ENCODE measurements around the gene GUCY2C. TPM values are rescaled to one million over a fixed set of nuclear protein-coding genes. Genes with fewer than 3 reads are reported as not detected.

Gene GUCY2C
- total RNA-seq, 1 experiment from 2014 or later, result 1.9 TPM

DNA sequence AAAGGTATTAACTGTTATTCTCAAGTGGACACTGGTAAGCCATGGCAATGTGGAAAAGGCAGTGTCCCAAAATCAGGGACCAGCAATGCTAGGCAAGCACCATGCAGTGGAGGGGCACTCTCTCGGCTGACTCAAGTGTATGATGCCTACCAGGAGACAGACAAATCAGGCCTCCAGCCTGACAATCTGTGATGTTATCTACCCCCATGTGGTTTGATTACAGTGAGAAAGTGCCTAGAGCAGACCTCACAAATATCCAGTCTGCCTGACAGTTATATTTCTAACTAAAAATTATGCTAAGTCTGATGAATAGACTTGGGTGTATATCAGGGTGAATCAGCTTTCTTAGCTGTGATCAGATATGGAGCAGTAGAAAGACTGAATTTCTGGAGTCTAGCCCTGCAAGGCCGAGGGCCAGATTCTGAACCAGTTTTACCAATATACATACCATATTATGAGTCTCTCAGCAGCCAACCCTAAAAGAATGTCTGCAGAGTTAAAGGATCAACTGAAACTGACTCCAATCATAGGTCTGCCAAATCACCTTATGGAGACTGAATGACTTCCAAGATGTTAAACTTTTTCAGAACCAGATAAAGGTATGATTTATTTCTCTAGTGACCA is 132.0 kb downstream of the GUCY2C start:
- peaks cover 6% of the 10 kb centered on the region for H3K27me3 Mint-ChIP-seq (ENCODE audit: low read depth)
- Histone ChIP-seq H3K18ac (ENCODE audit: insufficient read length, low read depth, low read length) (no peak overlapping the region), H3K56ac (ENCODE audit: insufficient read length, low read depth, low read length) (no peak overlapping the region), H3K14ac (ENCODE audit: insufficient read depth, low read length) (no peak overlapping the region), H3K4ac (ENCODE audit: low read depth, low read length) (no peak overlapping the region), H2AK5ac (ENCODE audit: insufficient read length, low read length) (no peak overlapping the region), H4K5ac (ENCODE audit: insufficient read length, low read depth, low read length) (no peak overlapping the region), H3K9me3 (ENCODE audit: control insufficient read depth, low read depth, low read length) (no peaks in the 10 kb centered on the region), H3K4me2 (ENCODE audit: insufficient read depth, insufficient read length, low read length) (no peak overlapping the region), H4K8ac (replicated peaks; ENCODE audit: insufficient read length, low read depth, low read length) (no peak overlapping the region), H3K23me2 (ENCODE audit: insufficient read length, low read depth, low read length, poor library complexity, severe bottlenecking) (peaks cover 3% of the 10 kb centered on the region), H2BK15ac (ENCODE audit: low read depth, low read length) (no peak overlapping the region), H3K4me1 (ENCODE audit: insufficient read depth, low read length) (no peaks in the 10 kb centered on the region), H3K27me3 (ENCODE audit: insufficient read depth, low read length) (no peaks in the 10 kb centered on the region; the same call in 1 of the 2 replicates), H3K23ac (ENCODE audit: insufficient read length, low read depth, low read length) (no peak overlapping the region), H2AFZ (ENCODE audit: low read length) (no peak overlapping the region), H2BK20ac (ENCODE audit: low read depth, low read length, poor library complexity, severe bottlenecking) (no peak overlapping the region), H4K91ac (ENCODE audit: insufficient read length, low read depth, low read length) (no peak overlapping the region), H3T11ph (ENCODE audit: low read length) (no peak overlapping the region), H2BK120ac (ENCODE audit: low read depth, low read length, poor library complexity, severe bottlenecking) (no peak overlapping the region), H4K20me1 (ENCODE audit: control insufficient read depth, insufficient read depth, insufficient read length) (no peaks in the 10 kb centered on the region), H3K27ac (ENCODE audit: insufficient read length, low read depth, low read length) (no peak overlapping the region), H2BK5ac (ENCODE audit: insufficient read length, low read length) (no peak overlapping the region), H3K79me2 (ENCODE audit: insufficient read depth, low read length) (no peaks in the 10 kb centered on the region), H3K9ac (ENCODE audit: extremely low read depth, insufficient read length, low read length) (no peak overlapping the region), H2BK12ac (ENCODE audit: insufficient read length, low read depth, low read length) (no peak overlapping the region), H3K79me1 (ENCODE audit: insufficient read depth, low read depth, low read length, poor library complexity, severe bottlenecking) (no peaks in the 10 kb centered on the region)
- no peak overlapping the region for H3K27ac Mint-ChIP-seq
- no peak for DNase-seq
- H3K36me3 Mint-ChIP-seq (ENCODE audit: insufficient read depth in 1 of 3, low read depth in 3 of 3), result peaks cover 0 to 3% (median 0%) of the 10 kb centered on the region in 3 experiments; a peak in 2 of 7 replicates
- H3K9me3 Mint-ChIP-seq, result no peaks in the 10 kb centered on the region; a peak in 1 of 5 replicates
- TF ChIP-seq, protein P1, sequence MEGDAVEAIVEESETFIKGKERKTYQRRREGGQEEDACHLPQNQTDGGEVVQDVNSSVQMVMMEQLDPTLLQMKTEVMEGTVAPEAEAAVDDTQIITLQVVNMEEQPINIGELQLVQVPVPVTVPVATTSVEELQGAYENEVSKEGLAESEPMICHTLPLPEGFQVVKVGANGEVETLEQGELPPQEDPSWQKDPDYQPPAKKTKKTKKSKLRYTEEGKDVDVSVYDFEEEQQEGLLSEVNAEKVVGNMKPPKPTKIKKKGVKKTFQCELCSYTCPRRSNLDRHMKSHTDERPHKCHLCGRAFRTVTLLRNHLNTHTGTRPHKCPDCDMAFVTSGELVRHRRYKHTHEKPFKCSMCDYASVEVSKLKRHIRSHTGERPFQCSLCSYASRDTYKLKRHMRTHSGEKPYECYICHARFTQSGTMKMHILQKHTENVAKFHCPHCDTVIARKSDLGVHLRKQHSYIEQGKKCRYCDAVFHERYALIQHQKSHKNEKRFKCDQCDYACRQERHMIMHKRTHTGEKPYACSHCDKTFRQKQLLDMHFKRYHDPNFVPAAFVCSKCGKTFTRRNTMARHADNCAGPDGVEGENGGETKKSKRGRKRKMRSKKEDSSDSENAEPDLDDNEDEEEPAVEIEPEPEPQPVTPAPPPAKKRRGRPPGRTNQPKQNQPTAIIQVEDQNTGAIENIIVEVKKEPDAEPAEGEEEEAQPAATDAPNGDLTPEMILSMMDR (conservative IDR thresholded peaks at IDR 0.05), result no peak
- no CpG with 5 or more reads among the region's 2 CpGs for WGBS (ENCODE audit: extremely low coverage, insufficient read length, low lambda C conversion rate)
- H3K4me1 Mint-ChIP-seq, result peaks cover 8 to 16% of the 10 kb centered on the region in 2 experiments
- no peak overlapping the region for H3K4me3 Mint-ChIP-seq

All from H9 (cell line).